NCI-H2227 (cell line): ENCODE data around the gene LYST.

Experiments used
- DNase-seq: peaks from one replicate; lab custom pipeline; 2025; ENCODE audit not compliant: unreplicated experiment; lab: John Stamatoyannopoulos, UW

Gene LYST

GRCh38 chr1:235725434-235725833 lies 141.3 kb downstream of the LYST start:
- DNase-seq = no peak

DNA sequence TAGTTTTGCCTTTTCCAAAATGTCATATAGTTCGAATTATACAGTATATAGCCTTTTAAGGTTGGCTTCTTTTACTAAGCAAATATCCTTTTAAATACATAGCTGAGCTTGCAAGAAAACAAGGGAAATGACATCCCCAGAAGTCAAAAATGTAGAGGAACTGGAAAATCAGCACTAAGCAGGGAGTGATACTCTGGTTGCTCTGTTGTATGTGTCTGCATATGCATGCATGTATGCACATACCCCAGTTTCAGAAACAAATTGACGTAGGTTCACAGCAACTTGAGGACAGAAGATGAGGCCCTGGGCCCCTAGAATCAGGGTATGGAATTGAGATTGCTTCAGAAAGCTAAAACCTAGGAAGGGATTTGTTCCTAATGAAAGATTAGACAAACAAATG lies 142.0 kb downstream of the LYST start:
- no peak for DNase-seq

DNA sequence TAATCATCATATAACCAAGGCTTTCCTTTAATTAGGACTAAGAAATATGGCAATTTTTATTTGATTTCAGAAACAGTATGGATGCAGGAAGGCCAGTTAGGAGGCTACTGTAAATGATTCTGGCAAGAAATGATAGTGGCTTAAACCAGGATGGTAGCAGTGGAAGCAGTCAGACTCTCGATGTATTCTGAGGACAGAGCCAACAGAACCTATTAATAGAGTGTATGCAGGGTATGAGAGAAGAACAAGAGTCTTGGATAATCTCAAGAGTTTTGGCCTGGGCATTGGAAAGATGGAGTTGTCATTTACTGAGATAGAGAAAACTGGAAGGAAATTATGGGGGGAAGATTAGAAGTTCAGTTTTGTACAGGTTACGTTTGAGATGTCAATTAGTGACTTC lies 143.8 kb downstream of the LYST start:
- DNase-seq = no peak

DNA sequence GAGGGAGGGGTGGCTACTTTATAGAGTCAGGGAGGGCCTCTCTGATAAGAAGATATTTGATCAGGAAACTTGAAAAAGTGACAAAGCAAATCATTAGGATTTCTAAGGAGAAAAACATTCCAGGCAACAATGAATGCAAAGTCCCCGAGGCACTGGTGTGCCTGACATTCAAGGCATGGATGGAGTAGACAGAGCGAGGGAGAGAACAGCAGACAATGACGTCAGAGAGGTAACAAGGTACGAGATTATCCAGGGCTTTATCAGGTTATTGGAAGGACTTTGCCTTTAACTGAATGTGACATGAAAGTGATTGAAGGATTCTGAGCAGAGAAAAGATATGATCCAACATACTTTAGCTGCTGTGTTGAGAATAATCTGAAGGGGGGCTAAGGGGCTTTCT lies 144.7 kb downstream of the LYST start:
- no peak for DNase-seq

DNA sequence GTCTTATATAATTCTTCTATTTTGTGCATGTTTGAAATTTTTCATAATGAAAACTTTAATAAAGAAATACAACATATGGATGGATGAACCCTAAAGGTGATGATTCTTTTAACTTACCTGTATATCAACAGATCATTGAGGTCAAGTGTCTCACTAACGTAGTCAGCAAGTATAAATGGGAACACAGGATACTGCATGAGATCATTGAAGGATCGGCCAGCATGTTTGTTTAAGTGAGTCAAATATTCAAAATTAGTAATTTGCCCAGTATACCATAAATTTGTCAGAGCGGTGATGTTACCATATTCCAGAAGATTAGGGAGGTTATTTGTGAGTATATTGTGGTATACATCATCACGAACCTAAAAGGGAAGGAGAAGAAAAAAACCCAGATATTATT lies 146.2 kb downstream of the LYST start:
- DNase-seq = no peak

- DNase-seq = no peak
These were observed 152.4 kb downstream of the LYST start for GRCh38 chr1:235714205-235714897.

GRCh38 chr1:235712812-235713211 lies 153.9 kb downstream of the LYST start:
- no peak for DNase-seq

DNA sequence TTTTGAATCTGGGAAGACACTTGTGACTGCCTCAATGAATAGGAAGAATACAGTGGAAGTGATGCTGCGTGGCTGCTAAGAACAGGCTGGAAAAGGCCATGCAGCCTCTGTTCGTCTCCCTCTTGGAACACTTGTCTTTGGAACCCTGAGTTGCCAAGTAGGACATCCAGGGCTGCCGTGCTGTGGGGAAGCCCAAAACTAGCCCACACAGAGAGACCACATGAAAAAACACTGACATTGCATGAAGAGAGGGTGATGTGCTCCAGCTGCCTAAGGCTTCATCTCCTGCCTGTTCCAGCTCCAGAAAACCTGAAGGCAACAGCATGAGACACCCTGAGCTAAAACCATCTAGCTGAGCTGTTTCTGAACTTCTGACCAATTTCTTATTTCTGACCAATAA lies 156.0 kb downstream of the LYST start:
- DNase-seq = no peak

DNA sequence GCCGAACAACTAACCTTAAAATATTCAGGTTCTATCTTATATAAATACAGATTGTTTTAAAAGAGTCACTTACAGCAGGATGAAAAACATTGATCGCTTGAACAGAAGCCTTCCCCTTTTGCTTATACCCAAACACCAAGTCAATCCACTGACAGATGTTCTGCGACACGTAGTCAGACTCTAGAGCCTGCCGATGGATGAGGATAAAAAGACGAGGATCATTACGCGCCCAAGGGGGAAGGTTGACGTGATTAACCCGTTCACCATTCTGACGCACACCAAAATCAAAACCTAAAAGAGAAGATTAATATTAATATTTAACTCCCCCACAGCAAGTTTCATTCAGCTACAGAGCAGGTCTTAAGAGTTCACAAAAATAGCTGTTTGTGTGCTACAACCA lies 157.7 kb downstream of the LYST start:
- DNase-seq = no peak

- DNase-seq = no peak
These were observed 158.2 kb downstream of the LYST start for GRCh38 chr1:235708390-235708962.

GRCh38 chr1:235703506-235703905 lies 163.2 kb downstream of the LYST start:
- no peak for DNase-seq

GRCh38 chr1:235702412-235702811 lies 164.3 kb downstream of the LYST start:
- DNase-seq = no peak

- DNase-seq = no peak
These were observed 169.2 kb downstream of the LYST start for GRCh38 chr1:235697508-235697907.

DNA sequence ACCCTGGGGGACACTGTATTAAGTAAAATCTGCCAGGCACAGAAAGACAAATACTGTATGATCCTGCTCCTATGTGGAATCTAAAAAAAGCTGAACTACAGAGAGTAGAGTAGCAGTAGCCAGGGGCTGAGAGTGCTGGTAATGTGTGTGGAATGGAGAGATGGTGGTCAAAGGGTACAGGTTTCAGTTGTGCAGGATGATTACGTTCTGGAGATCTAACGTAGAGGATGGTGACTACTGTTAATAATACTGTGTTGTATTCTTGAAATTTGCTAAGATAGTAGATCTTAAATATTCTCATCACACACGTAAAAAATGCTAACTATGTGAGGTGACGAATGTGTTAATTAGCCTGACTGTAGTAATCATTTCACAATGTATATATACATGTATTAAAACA lies 177.3 kb downstream of the LYST start:
- no peak for DNase-seq

DNA sequence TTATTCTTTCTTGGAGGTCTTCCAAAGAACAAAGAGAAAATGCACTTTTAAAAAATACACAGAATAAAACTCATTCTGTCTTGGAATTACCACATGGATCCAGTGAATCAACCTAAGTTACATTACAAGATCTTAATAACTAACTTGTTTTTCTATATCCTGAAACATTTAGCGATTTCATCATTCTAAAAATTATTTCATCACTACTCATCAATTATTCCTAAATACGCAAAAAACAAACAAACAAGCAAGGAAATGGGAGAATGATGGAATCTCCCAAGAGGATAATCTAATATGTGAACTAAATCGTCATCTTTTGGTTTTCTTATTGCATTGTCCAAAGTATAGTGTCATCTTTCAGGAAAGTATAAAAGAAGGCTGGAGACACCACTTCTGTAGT lies 178.6 kb downstream of the LYST start:
- no peak for DNase-seq

DNA sequence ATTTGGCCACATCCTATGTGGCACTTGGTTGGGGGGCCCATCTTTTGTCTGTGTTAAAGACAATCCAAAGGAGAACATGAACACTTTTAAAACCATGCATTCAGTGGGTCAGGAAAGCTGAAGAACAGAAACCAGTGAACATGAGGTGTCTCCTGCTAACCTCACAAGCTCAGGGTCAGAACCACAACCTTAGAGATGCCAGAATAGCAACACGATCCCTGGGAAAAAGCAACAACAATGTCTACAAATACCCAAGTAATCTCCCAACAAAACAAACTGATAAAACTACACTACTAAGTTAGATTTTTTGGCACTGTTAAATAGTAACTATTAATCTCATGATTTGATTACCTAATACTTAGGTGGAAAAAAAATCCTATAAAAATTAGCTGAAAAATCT lies 183.1 kb downstream of the LYST start:
- DNase-seq = no peak

DNA sequence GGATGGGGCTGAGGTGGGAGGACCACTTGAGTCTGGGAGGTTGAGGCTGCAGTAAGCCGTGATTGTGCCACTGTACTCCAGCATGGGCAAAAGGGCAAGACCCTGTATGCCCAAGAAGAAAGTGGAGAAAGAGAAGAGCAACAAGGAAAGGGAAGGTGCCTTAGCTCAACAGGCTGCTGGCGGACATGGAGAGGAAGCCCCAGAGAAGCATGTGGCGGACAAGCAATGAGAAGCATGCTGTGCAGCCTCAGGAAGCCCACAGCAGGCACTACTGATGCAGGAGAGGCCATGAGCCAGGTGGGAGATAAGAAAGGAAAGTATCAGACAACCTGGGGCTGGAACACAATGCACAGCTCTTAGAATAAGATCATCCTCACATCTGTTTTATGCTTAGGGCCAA lies 184.5 kb downstream of the LYST start:
- no peak for DNase-seq

DNA sequence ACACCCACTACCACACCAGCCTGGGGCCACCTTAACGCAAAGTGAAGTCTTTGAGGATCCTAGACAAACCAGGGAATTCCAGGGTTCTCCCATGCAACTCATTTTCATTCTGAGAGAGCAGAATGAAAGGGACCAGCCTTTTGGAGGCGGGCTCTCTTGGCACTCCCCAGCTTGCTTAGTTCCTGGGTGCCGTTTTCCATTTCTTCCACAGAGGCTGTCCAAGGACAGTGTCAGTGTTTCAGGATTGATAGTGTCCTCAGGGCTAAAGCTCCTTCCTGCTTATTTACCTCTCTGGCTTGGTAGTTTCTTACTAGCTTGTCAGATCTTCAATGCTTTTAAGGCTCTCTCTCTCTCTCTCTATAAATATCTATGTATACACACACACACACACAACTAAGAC lies 187.1 kb downstream of the LYST start:
- peak; percentile 6 for DNase-seq

DNA sequence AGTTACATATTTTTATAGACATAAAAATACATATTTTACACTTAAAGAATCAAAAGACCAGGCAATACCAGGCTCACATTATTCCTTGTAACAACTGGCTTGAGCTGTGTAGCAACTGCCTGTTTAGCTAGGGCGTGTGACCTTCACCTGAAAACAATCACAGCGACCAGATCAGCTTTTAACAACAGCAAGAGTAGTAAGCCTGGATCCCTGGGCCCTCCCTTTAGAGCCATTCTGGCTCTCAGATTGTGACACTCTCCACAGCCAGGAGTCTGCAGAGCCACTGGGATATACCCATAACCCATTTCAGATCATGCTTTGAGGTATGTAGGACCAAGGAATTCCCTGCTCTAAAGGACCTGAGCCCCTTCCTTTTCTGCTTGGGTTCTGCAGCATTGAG lies 187.7 kb downstream of the LYST start:
- DNase-seq = no peak

DNA sequence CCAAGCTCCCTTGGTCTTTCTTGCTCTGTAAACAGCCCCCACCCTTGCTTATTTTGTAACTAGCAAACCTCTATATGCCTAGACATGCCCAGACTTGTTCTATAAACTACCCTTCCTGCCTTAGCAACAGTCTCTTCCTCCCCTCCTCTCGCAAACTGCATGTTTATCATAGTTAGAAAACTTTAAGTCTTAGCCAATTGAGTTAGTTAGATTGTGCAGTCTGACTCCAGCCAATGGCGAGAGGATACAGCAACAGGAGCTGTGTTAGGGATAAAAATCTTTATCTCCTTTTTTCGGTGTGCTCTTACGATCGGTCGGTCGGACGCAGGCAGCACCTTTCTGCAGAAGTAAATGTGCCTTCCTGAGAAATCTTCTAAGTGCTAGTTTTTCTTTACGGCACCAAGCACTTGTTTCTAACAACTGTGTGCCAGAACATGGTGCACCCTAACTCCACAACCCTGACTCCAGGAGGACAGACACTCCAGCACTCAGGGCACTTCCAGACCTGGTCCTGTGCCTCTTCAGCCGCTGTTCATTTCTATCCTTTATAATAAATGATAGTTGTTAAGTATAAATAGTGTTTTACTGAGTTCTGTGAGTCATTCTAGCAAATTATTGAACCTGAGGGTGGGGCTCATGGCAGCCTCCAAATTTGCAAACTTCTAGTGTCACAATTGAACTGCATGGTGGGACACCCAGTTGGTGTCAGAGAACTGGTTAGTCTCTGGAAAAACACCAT lies 191.4 kb downstream of the LYST start:
- no peak for DNase-seq

GRCh38 chr1:235673981-235674380 lies 192.7 kb downstream of the LYST start:
- DNase-seq = no peak

DNA sequence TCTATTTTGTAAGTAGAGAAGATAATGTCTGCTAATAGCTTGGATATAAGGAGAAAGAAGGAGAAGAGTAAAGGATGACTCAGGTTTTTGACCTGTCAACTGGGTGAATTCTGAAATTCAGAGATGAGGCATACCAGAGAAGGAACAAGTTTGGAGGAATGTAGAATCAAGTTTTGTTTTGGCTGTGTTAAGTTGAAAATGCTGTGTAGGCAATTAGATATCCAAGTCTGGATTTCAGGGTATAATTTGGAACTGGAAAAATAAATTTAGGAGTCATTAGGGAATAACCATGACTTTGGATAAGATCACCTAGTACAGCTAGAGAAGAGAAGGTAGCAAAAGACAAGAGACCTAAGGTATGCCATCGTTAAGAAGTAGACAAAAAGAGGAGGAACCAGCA lies 194.7 kb downstream of the LYST start:
- DNase-seq = no peak
